ELR (cell line): Measurements from ENCODE around the gene GNG7.
"Not testable (repeated sequence)": the region's sequence is repeated elsewhere in the genome, so short reads cannot be mapped to it uniquely, and the experiment has no call there.

ENCODE experiments used
- DNase-seq: peaks from one replicate; pipeline ENCODE4 v3.0.0-alpha.2; 2015; ENCODE audit warnings: low read depth

The GNG7 gene

GRCh38 chr19:2551172-2551863 lies 151.2 kb downstream of the GNG7 start:
- no peak for DNase-seq

DNA sequence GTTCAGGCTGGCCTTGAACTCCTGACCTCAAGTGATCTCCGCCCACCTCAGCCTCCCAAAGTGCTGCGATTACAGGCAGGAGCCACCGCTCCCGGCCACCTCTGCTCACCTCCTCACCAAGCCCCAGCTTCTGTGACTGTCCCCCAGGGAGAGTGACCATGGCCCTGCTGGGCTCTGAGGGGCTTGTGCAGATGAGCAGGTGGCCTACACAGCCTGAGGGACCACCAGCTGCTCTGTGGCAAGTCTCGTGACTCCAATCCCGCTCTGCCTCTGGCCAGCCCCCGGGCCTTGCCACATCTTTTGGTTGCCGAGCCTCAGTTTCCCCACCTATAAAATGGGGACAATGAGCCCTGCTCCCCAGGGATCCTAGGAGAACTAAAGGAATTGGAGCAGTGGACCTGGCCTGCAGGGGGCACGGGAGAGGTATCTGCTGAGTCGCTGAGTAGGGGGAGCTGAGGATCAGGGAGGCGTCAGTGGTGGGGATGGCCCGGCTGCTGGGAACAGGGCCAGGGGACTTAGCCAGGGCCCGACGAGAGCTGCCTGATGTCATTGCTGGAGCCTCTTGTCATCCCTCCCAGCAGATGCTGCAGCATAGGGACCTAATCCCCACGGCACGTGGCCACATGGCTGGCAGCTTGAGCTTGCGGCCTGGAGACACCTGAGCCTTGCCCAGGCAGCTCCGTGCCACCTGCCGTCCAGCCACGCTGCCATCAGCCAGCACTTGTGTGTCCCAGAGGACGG lies 151.9 kb downstream of the GNG7 start:
- no peak for DNase-seq

- DNase-seq: peak; percentile 78
Measured at GRCh38 chr19:2549701-2550191, 152.7 kb downstream of the GNG7 start.

- no peak for DNase-seq
Measured at GRCh38 chr19:2548966-2549365, 153.5 kb downstream of the GNG7 start.

- no peak for DNase-seq
Measured at GRCh38 chr19:2547721-2548120, 154.8 kb downstream of the GNG7 start.

GRCh38 chr19:2547033-2547680 lies 155.3 kb downstream of the GNG7 start:
- no peak for DNase-seq

DNA sequence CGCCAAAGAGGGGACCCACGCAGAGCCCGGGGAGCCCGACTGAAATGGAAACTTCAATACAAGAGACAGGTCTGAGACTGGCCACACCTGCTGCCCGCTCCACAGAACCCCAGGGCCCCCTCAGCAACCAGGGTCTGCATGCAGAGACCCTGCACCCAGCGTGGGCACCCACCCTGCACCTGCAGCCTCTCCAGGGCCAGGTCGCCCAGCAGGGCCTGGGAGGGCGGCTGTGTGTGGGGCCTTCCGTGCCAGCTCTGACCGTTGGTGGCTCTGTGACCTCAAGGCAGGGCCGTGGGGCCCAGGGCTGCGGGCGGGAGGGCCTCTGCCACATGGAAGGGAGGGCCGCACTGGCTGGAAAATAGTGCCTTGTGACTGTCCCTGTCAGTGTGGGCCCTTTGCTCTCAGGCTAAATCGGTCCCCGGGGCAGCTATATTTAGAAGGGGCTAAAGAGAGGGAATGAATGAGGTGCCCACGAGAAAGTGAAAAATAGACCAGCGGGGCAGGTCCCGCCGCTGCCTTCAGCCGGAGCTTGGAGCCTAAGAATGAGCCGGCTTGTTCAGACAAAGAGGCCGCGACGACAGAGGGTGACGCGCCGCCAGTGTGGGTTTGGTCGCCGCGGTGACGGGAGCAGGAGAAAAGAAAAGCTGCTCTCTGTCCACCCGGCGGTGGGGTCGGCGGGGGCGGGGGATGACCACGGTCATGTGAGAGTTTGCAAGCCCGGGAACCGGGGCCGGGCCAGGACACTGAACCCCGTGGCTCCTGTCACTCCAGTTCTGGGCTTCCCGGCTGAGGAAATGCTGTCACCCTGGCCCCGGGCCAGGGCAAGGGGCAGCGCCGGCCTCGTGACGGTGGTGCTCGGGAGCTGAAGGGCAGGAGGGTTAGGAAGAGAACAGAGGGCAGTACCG lies 156.1 kb downstream of the GNG7 start:
- no peak for DNase-seq

DNA sequence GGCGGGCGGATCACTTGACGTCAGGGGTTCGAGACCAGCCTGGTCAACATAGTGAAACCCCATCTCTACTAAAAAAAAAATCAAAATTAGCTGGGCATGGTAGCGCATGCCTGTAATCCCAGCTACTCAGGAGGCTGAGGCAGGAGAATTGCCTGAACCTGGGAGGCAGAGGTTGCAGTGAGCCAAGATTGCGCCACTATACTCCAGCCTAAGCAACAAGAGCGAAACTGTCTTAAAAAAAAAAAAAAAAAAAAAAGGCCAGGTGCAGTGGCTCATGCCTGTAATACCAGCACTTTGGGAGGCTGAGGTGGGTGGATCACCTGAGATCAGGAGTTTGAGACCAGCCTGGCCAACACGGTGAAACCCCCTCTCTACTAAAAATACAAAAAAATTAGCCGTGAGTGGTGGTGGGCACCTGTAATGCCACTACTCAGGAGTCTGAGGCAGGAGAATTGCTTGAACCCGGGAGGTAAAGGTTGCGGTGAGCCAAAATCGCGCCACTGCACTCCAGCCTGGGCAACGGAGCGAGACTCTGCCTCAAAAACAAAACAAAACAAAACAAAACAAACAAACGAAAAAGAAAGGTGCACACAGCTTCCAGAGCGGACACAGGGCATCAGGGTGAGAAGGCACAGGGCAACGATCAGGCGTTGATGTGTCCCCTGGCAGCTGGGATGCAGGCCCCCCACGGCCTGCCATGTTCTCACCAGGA lies 156.9 kb downstream of the GNG7 start:
- DNase-seq: not testable (repeated sequence)

GRCh38 chr19:2544576-2545415 lies 157.7 kb downstream of the GNG7 start:
- no peak for DNase-seq

DNA sequence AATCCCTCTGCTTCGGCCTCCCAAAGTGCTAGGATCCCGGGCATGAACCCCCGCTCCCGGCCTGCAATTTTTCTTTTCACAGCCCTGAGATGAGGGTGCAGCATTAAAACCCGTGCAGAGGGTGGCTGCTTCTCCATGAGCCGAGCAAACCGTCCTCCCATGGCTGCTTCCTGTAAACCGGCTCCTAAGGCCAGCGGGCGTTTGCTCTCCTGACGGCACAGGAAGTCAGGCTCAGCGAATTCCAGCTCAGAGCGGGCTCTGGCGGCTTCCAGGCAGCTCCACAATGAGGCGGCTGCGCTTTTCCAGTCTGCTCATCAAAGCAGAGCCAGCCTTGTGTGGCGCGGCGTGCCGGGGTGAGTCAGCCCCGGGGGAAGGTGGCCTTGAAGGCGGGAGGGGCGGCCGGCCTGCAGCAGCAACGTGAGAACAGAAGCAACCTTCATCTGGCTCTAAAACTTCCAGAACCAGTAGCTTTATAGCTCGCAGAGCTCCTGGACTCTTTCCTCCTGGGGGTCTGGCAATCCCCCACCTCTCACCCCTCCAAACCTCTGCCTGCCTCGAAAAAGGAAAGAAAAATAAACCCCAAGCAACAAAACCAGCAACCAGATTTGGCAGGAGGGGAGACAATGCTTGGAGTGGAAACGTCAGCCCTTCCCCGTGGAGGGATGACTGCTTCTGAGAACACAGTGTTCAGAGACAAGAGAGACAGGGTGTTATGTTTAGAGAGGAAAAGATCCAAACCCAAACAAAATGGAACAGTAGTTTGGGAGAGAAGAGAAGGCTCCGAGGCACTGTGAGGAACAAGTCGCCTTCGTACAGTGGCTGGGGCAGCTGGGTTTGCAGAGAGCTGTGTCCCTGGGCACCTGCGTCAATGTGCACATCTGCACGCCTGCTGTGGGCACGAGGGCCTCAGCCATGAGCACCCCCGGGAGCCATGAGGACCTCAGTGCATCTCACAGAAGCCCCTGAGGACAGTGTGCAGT lies 158.7 kb downstream of the GNG7 start:
- peak; percentile 99 for DNase-seq

DNA sequence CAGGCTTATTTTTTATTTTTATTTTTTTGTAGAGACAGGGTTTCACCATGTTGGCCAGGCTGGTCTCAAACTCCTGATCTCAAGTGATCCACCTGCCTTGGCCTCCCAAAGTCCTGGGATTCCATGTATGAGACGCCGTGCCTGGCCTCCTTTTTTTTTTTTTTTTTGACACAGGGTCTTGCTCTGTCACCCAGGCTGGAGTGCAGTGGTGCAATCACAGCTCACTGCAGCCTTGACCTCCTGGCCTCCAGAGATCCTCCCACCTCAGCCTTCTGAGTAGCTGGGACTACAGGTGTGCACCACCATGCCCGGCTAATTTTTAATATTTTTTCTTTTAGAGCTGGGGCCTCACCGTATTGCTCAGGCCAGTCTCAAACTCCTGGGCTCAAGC lies 159.4 kb downstream of the GNG7 start:
- DNase-seq: not testable (repeated sequence)

DNA sequence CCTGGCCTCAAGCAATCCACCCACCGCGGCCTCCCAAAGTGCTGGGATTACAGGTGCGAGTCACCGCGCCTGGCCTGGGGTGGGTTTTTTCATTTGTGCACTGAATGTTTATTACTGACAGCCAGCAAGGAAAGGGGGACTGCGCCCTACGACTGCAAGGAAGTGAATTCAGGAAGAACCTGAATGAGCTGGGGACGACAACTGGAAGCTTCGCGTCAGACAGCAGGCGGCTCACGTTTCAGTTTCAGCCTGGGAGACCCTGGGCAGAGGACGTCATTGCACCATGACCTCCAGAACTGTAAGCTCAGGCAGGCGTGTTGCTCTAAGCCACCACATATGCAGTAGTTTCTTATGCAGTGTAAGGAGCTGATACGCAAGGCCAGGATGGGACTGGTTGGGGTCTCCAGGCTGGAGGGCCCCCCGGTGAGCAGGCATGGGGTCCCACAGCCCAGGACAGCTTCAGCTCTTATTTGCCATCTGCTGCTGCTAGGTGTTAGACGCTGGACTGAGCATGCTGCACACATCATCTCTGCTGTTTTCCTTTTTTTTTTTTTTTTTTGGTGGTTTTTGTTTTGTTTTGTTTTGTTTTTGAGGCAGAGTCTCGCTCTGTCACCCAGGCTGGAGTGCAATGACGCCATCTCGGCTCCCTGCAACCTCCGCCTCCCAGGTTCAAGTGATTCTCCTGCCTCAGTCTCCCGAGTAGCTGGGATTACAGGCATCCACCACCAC lies 160.0 kb downstream of the GNG7 start:
- peak; percentile 33 for DNase-seq

DNA sequence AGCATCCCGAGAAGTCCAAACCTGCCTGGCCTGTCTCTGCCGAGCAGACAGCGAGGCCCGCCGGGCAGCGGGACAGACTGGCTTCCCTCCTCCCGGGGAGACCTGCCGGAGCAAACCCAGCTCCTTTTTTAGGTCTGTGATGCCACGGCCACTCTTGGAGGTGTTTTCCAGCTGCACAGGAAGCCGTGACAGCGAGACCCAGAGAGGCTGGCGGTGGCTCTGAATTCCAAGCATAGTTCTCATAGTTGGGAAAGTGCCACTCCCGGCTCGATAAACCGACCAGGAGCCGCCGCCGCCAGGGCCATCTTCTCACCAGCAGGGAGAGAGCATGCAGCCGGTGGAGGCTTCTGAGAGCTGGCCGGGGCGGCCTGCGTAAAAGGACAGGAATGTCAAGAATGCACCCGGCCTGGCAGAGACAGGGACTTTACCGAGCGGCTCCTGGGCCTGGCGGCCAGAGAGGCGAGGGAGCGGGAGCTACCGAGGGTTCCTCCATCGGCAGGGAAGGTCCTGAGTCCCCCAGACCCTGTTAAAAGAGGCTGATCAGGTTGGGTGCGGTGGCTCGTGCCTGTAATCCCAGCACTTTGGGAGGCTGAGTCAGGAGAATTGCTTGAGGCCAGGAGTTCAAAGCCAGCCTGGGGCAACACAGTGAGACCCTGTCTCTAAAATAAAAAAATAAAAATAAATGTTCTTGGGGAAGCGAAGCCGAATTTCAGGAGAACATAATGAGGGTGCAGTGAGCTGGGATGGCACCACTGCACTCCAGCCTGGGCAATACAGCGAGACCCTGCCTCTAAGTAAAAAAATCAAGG lies 161.6 kb downstream of the GNG7 start:
- DNase-seq: peak; percentile 99

DNA sequence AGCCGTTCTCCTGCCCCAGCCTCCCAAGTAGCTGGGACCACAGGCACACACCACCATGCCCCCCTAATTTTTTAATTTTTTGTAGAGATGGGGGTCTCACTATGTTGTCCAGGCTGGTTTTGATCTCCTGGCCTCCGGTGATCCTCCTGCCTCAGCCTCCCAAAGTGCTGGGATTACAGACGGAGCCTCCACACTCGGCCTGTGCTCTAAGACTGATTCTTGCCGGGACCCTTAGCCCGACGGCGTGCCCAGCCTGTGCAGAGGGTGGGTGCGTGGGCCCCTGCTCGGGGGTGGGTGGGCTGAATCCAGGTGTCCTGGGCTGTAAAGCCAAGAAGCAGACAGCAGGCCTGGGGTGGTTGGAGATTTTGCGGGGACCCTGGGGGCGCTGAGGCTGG lies 162.2 kb downstream of the GNG7 start:
- DNase-seq: no peak

- peak; percentile 35 for DNase-seq
Measured at GRCh38 chr19:2538096-2538757, 164.3 kb downstream of the GNG7 start.

DNA sequence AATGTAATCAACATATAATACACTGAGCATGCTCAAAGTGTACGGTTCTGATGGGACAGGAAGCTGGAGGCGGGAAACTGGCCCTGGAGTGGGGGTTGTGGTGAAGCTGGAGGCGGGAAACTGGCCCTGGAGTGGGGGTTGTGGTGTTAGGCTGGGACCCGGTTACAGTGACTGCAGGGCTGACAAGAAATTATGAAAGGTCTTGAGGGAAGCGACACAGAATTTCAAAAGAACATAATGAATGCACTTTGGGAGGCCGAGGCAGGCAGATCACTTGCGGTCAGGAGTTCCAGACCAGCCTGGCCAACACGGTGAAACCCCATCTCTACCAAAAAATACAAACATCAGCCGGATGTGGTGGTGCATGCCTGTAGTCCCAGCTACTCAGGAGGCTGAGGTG lies 164.9 kb downstream of the GNG7 start:
- DNase-seq: not testable (repeated sequence)

DNA sequence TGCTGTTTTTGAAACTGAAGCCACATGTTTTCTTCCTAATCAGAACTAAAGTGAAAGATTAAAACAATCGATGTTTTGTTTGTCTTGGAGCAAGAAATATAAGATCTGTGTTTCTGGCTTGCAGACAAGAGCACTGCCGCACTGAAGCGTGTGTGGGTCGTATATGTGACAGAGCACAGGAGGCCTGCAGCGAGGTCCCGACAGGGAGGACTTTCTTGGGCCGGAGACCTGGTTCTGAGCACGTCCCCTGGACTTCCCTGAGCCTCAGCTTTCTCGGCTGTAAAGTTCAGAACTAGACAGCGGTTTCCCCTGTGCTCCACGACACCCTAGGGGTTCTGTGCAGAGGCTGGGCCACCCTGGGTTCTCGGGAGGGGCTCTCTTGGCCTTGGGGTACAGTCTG lies 166.0 kb downstream of the GNG7 start:
- DNase-seq: no peak
